WTC11 (cell line): ENCODE results near the gene PTK6.

Experiments
- CBFB ChIP-seq: sonication (generic); formaldehyde crosslinking; IDR thresholded peaks from 2 replicates; pipeline ENCODE4 v1.8.1; 2022; ENCODE audit warnings: mild to moderate bottlenecking, low read depth, missing genetic modification reagents
- JAZF1 ChIP-seq: fragments of 250-450 bp; sonication (Bioruptor Pico); IDR thresholded peaks from 2 replicates; pipeline ENCODE4 v1.9.0; 2021; ENCODE audit warnings: moderate library complexity, mild to moderate bottlenecking, inconsistent platforms
- NR3C1 ChIP-seq: sonication (generic); formaldehyde crosslinking; conservative IDR thresholded peaks from 2 replicates; pipeline ENCODE4 v1.8.1; 2023; ENCODE audit warnings: low read depth, mild to moderate bottlenecking, missing genetic modification reagents
- TP53 ChIP-seq: sonication (generic); formaldehyde crosslinking; IDR thresholded peaks from 2 replicates; pipeline ENCODE4 v1.8.1; 2023; ENCODE audit warnings: mild to moderate bottlenecking, missing genetic modification reagents
- ZNF232 ChIP-seq: sonication (generic); formaldehyde crosslinking; IDR thresholded peaks from 2 replicates; pipeline ENCODE4 v1.8.0; 2022; ENCODE audit warnings: mild to moderate bottlenecking, missing genetic modification reagents
- TF ChIP-seq, protein P1 (sequence below): fragments of 200-600 bp; IDR thresholded peaks from 2 replicates; pipeline ENCODE4 v1.8.0; 2022; ENCODE audit warnings: antibody characterized with exemption
- TF ChIP-seq, protein P2 (sequence below): sonication (generic); formaldehyde crosslinking; conservative IDR thresholded peaks from 2 replicates; pipeline ENCODE4 v1.8.1; 2022; ENCODE audit warnings: mild to moderate bottlenecking, missing genetic modification reagents

DNA sequence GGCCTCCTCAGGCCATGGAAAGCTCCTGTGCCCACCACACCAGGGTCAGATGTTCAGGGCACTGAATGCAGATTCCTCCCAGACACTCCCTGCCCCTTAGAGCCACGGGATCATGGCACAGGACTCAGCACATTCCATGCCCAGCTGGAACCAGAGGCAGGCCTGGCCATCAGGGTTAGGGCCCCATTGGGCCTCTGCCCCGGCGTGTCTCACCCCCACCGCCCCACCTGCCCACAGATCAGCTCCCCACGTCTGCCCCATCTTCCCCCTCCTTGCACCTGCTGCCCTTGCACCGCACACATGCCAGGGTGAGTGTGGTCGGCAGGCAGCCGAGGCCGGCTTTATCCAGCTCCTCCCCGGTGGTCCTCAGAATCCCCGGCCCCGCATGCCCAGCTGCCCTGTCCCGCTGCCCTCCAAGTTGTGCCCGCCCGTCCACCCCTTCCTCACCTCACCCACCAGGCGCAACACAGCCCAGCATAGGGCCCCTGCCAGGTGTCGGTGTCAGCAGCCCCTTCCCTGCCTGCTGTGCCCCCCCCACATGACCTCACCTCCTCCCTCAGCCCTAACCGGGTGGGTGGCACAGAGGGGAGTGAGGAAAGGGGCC lies 12.6 kb upstream of the PTK6 start:
- no peak for TF ChIP-seq TP53 (CRISPR knock-in tag)
- TF ChIP-seq, protein P1, sequence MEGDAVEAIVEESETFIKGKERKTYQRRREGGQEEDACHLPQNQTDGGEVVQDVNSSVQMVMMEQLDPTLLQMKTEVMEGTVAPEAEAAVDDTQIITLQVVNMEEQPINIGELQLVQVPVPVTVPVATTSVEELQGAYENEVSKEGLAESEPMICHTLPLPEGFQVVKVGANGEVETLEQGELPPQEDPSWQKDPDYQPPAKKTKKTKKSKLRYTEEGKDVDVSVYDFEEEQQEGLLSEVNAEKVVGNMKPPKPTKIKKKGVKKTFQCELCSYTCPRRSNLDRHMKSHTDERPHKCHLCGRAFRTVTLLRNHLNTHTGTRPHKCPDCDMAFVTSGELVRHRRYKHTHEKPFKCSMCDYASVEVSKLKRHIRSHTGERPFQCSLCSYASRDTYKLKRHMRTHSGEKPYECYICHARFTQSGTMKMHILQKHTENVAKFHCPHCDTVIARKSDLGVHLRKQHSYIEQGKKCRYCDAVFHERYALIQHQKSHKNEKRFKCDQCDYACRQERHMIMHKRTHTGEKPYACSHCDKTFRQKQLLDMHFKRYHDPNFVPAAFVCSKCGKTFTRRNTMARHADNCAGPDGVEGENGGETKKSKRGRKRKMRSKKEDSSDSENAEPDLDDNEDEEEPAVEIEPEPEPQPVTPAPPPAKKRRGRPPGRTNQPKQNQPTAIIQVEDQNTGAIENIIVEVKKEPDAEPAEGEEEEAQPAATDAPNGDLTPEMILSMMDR: no peak
- TF ChIP-seq, protein P2, sequence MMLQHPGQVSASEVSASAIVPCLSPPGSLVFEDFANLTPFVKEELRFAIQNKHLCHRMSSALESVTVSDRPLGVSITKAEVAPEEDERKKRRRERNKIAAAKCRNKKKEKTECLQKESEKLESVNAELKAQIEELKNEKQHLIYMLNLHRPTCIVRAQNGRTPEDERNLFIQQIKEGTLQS (CRISPR knock-in tag): no peak
- no peak for TF ChIP-seq CBFB (CRISPR knock-in tag)
- no peak for TF ChIP-seq NR3C1 (CRISPR knock-in tag)
- no peak for TF ChIP-seq JAZF1 (CRISPR knock-in tag)
- no peak for TF ChIP-seq ZNF232 (CRISPR knock-in tag)
